ENCODE measurements around the gene SIRPA.

SIRPA gene

GRCh38 chr20:1982686-1983085 is 87.5 kb downstream of the SIRPA start:
- DNase-seq (ENCODE audit: low read depth in 1 of 2, low spot score in 1 of 2), result no peak

DNA sequence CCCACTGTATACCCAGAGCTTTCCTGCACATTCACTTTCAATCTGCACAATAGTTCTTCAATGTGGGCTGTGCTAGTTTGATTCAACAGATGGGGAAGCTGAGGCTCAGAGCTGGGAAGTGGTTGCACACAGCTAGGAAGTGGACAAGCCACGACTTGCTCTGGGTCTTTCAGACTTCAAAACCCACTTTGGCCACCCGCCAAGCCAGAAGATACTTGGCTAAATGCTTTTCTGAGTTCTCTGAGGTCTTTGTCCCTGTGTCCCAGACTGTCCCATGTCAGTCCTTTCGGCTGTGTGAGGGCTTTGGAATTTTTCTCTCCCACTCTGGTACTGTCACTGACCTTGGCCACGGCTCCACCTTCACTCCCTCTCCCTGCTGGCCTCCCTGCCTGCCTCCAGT is 88.1 kb downstream of the SIRPA start:
- DNase-seq (ENCODE audit: low read depth in 1 of 2, low spot score in 1 of 2), result no peak

- no peak for DNase-seq (ENCODE audit: low read depth in 1 of 2, low spot score in 1 of 2)
Observed at GRCh38 chr20:1987826-1988225, 92.6 kb downstream of the SIRPA start.
